ENCODE results near the gene KCNJ9. TPM values are rescaled to one million over a fixed set of nuclear protein-coding genes. Genes with fewer than 3 reads are reported as not detected.

KCNJ9 gene
- total RNA-seq, 1 experiment from 2014 or later, result 0.09 TPM

DNA sequence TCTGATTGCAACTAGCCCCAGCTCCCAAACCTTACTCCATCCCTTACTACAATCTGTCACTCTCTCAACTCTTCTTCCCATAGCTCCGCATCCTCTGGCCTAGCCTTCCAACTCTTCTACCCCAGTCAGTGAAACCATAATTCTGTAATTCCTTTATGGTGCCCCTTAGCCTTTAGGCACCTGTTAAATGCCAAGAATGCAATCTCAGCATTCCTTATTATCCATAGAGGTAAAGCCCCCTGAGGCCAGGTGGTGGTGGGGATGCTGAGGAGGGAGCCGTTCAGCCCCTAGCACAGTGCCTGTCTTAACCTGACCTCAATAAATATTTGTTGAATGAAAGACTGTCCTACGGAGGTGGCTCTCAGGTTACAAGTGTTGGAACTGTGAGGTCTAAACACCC, 48.2 kb downstream of the KCNJ9 start (continued):
- TF ChIP-seq ATF3 (CRISPR knock-in tag; conservative IDR thresholded peaks at IDR 0.05) (no peak), FOXP1 (CRISPR knock-in tag; IDR thresholded peaks at IDR 0.05; ENCODE audit: borderline replicate concordance) (no peak), FOXP4 (CRISPR knock-in tag; IDR thresholded peaks at IDR 0.05) (no peak), MYBL2 (CRISPR knock-in tag; IDR thresholded peaks at IDR 0.05) (no peak), GTF2I (CRISPR knock-in tag; conservative IDR thresholded peaks at IDR 0.05) (no peak), SMAD3 (CRISPR knock-in tag; IDR thresholded peaks at IDR 0.05; ENCODE audit: borderline replicate concordance) (no peak), ZNF425 (CRISPR knock-in tag; conservative IDR thresholded peaks at IDR 0.05) (no peak), CREM (CRISPR knock-in tag; IDR thresholded peaks at IDR 0.05) (no peak), ETV6 (CRISPR knock-in tag; IDR thresholded peaks at IDR 0.05) (no peak), ZNF121 (CRISPR knock-in tag; IDR thresholded peaks at IDR 0.05) (no peak)

DNA sequence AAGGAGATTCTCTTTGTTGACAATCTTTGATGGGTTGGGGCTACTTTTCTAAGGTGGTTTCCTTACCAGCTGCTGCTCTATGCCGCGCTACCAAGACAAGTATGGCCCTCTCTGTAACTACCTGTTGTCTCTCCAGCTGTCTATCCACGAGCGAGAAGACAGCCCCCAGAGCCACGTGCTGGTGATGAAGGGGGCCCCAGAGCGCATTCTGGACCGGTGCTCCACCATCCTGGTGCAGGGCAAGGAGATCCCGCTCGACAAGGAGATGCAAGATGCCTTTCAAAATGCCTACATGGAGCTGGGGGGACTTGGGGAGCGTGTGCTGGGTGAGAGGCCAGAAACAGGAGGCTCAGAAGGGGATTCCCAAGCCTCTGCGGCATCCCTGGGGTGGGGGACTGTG, 48.6 kb downstream of the KCNJ9 start:
- Mint-ChIP-seq H3K27me3 (ENCODE audit: low read depth) (no peaks in the 10 kb centered on the region), H3K4me3 (no peak overlapping the region), H3K36me3 (peaks cover 36% of the 10 kb centered on the region), H3K4me1 (peaks cover 5% of the 10 kb centered on the region), H3K27ac (no peak overlapping the region), H3K9me3 (no peaks in the 10 kb centered on the region)
- DNase-seq (ENCODE audit: low spot score) (no peak), ATAC-seq (no peak)
- ChIA-PET POLR2A (no interaction called here), CTCF (interaction anchor here (1.5 to 1.8 kb wide), 2 partner anchors 32 to 122 kb away, joined by 3 to 4 read pairs; no protein-coding TSS in a partner anchor)
- TF ChIP-seq ZNF423 (CRISPR knock-in tag; IDR thresholded peaks at IDR 0.05), result no peak
- TF ChIP-seq, protein P1, sequence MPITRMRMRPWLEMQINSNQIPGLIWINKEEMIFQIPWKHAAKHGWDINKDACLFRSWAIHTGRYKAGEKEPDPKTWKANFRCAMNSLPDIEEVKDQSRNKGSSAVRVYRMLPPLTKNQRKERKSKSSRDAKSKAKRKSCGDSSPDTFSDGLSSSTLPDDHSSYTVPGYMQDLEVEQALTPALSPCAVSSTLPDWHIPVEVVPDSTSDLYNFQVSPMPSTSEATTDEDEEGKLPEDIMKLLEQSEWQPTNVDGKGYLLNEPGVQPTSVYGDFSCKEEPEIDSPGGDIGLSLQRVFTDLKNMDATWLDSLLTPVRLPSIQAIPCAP (CRISPR knock-in tag; IDR thresholded peaks at IDR 0.05), result no peak
- no peak for TF ChIP-seq GABPB1 (CRISPR knock-in tag; IDR thresholded peaks at IDR 0.05)
- no peak for TF ChIP-seq E2F5 (CRISPR knock-in tag; IDR thresholded peaks at IDR 0.05)
- TF ChIP-seq ATF1 (CRISPR knock-in tag; IDR thresholded peaks at IDR 0.05), result no peak
- no peak for TF ChIP-seq PRDM15 (CRISPR knock-in tag; IDR thresholded peaks at IDR 0.05)
- TF ChIP-seq, protein P2, sequence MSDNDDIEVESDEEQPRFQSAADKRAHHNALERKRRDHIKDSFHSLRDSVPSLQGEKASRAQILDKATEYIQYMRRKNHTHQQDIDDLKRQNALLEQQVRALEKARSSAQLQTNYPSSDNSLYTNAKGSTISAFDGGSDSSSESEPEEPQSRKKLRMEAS (CRISPR knock-in tag; IDR thresholded peaks at IDR 0.05), result no peak
- no peak for TF ChIP-seq ZNF671 (CRISPR knock-in tag; IDR thresholded peaks at IDR 0.05)
- no peak for TF ChIP-seq ZBTB21 (CRISPR knock-in tag; IDR thresholded peaks at IDR 0.05; ENCODE audit: borderline replicate concordance)
- TF ChIP-seq PRRX2 (CRISPR knock-in tag; IDR thresholded peaks at IDR 0.05), result no peak
- TF ChIP-seq ATF6 (CRISPR knock-in tag; IDR thresholded peaks at IDR 0.05), result no peak
- no peak for TF ChIP-seq TEAD1 (CRISPR knock-in tag; IDR thresholded peaks at IDR 0.05)
- no peak for TF ChIP-seq NFATC4 (CRISPR knock-in tag; IDR thresholded peaks at IDR 0.05)
- no peak for TF ChIP-seq FOXP1 (CRISPR knock-in tag; IDR thresholded peaks at IDR 0.05; ENCODE audit: borderline replicate concordance)
- no peak for TF ChIP-seq FOXK1 (CRISPR knock-in tag; IDR thresholded peaks at IDR 0.05)
- TF ChIP-seq SOX15 (CRISPR knock-in tag; IDR thresholded peaks at IDR 0.05), result no peak
- TF ChIP-seq ZNF396 (CRISPR knock-in tag; IDR thresholded peaks at IDR 0.05; ENCODE audit: borderline replicate concordance), result no peak
